ENCODE results near the gene PDE7B.
A peak's percentile ranks its signal among the peaks of the same experiment; 100 is the strongest.

The PDE7B gene

DNA sequence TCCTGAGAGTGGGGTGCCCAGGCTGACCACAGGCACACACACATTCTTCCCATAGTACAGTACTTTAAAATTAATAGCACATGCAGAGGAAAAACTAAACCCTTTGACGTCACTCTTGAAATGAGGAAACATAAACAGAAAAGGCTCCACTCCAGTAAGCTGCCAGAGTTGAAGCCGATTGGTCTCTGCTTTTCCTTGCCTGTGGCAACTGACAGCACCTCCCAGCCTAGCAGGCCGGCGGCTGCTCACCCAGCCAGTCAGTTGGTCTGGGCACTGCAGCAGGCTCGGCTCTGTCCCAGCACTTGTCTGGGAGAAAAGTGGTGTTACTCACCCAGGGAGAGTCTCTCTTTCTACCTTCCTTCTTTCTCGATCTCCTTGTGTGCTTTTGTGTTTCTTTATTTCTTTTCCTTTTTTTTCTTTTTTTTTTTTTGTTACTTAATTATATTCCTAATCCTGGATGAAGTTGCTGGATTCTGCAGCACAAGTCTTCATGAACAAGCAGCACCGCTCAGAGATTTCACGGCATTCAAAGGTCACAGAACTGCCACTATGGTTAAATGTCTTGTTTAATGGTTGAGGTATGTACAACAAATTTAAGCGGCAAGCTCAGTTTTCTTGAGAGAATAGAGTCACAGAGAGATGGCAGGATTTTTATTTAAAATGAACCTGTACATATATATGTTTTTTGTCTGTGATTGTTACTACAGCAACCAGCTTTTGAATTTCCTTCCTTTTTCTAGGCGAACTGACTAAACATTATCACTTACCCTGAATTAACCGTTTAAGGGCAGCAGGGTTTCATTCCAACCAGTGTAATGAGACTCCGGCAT, at the start of gene PDE7B:
Gene PDE7B, plus strand, starts transcription at position 260 of the 830 bp plus-strand sequence.
- DNase-seq, result peak; percentile 65

DNA sequence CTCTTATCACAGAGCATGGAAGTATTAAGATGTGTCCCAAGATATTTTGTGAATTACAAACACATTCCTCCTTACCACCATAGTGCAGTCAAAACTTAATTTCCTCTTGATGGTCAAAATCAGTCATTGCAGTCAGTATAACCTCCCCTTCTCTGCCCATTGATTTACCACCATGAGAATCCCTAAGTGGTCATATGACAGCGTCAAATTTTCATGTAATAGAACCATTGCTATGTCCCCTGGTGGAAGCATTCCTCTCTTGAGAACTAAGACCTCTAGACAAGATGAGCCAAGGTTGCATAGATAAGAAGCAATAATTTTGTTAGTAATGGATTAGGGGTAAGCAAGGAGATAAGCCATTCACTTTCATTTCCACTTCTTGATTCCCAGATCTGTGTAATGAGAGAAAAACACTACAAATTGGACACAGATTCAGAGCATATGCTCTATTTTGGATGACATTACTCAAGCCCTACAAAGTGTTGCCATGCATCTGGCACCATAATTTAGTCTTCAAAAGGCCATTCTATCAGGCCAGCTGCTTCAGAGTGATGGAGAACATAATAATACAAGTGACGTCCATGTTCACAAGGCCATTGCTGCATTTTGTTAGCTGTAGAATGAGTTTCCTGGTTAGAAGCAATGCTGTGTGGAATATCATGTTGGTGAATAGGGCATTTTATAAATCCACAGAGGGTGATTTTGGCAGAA, 49.6 kb upstream of the PDE7B start:
- DNase-seq, result no peak

DNA sequence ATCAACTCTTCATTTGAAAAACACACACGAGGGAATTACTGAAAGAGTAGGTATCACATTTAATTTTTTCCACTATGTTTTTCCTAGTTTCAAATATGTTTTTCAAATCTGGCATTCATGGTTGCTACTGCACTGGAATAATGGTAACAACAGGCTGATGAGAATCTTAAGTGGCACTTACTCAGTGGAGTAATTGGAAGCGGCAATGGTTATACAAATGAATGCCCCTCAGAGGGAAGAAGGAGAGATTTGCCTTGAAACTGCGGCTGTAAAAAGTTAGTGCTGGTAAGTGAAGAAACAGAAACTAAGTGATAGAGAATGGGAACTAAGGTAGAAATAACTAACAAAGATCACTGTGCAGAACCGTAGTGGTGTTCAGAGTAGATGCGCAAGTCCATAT, 41.0 kb upstream of the PDE7B start:
- DNase-seq, result no peak

DNA sequence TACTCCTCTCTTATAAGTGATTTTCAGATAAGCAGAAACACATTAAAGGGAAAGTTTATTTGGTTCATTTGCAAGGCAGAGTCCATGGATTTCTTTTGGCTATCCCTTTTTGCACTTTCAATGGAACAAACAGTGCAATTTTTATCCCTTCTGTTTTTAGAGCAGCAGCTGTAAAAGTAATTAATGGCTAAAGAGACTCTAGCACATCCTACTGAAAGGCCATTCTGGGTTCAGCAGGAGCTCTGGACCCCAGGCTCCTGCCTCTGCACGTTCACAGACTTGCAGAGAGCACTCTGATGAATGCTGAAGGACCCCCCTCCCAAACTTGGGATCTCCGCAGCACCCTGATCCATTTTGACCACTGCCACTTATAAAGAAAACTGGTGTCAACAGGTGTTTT, 40.3 kb upstream of the PDE7B start:
- no peak for DNase-seq

DNA sequence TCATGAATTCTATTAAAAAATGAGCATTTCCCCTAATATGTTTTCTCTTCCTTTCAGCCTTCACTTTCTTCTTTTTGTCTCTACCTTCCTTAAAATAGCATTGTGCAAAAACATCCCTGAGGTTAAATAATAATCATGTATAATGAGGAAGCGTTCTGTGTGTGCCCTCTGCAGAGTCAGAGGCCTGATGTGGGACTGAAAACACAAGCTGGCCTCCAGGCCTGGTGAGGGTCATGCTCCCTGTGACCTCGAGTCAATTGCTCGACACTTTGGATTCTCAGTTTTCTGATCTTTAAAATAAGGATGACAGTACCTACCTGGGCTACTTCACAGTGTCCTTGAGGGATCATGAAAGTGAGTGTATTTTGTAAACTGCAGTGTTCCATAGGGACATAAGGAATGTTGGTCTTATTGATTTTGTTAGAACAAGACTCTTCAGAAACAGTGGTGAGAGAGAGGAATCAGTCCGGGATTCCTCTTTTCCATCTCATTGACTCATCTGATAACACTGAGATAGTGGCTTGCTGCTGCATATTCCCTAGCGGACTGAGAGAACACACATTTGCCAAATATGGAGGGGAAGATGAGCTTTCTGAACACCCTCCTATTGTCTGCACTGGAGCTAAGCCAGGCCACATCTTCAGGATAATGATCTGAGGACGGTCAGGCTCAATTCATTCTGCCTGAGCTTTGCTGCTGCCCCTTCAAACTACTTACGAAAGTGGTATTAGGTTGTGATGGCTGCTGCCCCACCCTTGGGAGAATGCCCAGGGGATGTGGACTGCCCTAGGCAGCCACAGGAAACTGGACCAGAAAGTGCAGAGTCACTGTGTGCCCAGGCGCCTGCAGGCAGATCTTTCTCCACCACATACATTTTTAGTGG, 39.6 kb upstream of the PDE7B start:
- DNase-seq, result peak; percentile 52

DNA sequence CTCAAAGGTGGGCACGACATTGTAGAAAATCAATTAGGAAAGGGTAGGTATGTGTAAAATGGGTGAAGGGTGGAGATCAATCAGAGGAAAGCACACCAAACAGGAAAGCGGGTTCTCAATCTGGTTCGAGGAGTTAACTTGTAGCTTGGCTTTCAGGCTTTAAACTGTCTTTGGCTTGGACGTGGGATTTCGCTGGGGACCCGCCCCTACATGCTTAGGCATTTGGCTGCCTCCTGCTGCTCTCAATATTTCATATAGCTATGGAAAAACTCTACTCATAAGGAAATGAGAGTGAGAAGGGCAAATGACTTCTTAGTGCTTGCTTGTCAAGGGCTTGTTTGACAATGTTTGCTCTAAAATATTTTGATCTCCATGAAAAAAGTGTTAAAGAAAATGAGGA, 38.1 kb upstream of the PDE7B start:
- no peak for DNase-seq

DNA sequence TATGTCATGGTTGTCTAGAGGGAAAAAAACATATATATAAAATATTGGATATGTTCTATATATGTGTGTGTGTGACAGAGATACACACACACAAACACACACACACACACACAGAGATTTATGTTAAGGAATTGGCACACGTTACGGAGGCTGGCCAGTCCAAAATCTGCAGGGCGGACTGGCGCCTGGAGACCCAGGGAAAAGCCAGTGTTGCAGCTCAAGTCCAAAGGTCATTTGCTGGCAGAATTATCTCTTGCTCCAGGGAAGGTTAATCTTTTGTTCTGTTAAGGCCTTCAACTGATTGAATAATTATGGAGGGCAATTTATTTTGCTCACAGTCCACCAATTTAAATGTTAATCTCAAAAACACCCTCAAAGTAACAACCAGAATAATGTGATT, 37.5 kb upstream of the PDE7B start:
- DNase-seq, result no peak

DNA sequence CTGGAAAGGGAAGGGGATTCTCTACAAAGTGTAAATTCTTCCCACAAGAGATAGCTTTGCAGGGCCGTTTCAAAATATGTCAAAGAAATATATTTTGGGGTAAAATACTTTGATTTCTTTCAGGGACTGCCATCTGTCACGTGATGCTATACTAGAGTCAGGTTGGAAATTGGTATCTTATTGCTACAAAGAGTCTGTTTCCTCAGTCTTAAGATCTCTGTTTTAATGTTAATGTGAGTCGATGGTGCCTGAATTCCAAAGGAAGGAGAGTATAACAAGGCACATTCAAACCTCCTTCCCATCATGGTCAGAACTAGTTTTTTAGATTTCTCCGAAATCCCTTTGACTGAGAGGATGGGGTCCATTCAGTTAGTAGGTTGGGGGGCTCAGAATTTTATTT, 36.3 kb upstream of the PDE7B start:
- no peak for DNase-seq

DNA sequence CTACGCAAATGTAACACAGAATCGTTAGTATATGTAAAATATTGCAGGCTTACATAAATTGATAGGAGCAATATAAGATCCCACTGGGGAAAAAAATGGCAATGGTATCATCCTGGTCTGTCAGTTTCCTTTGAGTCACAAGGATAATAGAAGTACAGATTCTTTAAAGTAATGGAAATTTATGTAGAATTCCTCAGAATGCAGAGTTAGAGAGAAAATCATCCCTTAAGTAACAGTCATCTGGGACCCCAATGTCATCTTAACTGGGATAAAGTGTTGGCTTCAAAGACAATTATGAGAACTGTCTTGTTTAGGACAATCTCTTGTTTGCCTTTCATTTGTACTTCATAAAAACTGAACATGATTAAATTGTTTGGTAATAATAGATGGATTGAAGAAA, 34.5 kb upstream of the PDE7B start:
- no peak for DNase-seq

DNA sequence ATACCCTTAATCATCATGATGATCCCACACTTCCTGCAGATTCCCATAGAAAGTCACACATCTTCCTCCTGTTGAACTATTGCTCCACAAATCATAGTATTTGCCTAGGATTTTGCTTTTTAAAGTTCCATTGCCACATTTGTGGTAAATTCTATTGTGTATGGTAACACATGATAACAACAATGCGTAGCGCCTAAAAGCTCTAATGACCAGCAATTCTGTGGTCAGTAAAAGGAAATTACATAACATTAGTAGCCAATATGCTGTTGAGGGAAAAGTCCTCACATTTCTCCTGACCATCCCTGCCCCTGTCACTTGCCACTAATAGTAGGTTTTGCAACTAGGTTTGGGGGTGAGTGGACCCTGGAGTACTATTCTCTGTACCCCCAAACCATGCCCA, 31.8 kb upstream of the PDE7B start:
- DNase-seq, result no peak

DNA sequence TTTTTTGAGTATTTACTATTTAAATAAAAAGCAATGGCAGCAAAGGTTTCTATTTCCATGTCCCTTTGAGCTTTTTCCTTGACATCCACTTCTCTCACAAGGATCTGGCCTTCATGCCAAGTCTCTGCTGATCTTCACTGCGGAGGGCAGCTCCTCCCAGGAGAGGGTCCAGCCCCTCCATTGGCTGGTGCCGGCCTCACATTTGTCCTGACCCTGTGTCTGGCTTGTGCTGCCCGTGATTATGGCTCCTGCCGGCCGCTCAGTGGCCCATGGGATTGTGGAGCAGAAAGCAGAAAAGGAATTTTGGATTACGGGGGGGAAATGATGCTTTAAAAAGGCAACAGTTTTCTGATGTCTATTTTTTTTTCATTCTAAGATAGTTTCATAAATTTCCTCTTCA, 31.2 kb upstream of the PDE7B start:
- DNase-seq, result no peak

DNA sequence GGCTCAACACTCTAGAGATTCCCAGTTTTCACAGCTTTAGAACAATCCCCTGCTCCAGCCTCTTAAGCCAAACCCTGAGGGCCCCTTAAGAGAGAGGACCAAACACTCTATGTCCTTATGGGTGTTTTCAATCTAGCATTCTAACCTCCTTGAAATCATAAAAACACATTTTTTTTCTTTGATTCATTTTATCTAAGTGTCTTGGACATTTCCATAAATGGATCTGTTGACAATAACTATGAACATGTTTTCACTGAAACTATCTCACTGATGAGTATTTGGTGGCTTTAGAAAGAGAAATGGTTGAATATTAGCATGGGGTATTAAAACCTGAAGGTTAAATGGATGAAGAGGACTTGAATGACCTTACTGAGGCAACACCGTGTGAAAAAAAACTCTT, 27.6 kb upstream of the PDE7B start:
- DNase-seq, result no peak

DNA sequence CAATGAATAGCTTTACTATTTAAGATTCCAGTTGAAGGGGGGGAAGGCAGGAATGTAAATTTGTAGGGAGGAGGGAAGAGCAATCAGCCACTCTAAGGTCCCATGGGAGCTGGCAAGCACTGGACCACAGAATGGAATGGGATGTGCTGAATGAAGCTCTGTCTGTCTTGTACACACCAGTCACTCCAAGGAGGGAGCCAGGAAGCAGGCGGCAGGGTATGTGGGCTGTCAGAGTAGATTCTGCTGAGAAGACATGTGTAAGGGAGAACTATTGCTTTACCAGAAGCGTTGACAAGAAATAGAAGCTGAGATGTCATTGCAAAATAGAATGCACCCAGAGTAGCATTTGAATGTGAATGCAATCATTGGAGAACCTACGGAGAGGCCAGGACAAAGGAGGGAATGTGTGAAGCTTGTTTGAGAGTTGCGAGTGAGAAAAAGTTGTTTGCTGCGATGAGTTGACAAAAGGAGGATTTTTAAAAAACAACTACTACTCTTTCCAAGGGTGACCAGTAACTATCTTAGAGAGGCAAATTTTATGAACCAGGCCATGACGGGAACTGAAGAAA, 25.2 kb upstream of the PDE7B start:
- no peak for DNase-seq

DNA sequence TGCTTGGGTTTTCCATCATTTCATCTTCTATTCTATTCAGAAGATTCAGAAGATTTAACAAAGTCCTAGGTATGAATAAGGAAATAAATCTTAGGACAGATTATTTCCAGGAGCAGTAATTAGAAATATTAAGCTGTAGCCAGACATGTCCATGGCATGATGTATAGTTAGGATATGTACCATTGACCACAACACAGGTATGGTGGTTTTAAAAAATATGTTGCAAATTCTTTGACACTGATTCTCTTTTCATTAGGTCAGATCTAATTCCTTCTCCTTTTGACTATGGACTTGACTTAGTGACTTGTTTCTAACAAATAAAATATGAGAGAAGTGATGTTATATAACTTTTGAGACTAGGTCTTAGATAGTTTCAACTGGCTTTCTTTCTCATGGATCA, 23.5 kb upstream of the PDE7B start:
- DNase-seq, result no peak

DNA sequence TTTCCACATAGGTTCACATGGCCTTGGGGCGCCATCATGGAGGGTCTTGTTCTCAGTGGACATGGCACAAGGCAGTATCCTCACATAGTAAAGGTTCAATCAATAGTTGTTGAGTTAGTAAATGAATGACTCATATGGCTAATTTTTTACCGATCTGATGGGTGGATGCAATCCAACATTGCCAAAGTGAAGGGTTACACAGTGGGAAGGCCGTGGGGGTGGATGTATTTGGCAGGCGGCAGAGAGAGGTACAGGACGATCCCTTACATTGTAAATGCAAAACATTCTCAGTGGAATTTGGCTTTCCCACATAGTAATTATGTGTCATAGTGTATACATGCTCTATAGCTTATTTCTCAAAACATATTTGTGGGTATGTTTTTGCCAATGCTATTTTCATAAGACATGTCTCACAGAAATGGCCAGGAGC, 21.0 kb upstream of the PDE7B start:
- no peak for DNase-seq

DNA sequence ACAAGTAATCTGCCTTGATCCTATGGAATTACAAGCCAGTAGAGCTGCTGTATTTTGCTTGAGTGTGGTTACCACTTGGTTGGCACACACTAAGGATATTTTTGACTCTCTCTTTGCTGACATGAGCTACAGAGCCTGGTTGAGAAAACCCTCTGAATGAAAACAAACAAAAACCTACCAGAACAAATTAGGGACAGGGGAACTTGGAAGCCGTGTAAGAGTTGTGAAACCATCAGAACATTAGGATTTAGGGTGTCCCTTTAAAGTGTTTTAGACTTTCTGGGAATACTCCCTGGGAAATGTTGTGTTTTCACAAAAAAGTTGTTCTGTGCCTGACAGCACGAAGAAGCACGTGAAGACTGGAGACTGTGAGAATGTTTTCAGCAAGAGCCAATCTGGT, 20.5 kb upstream of the PDE7B start:
- no peak for DNase-seq

DNA sequence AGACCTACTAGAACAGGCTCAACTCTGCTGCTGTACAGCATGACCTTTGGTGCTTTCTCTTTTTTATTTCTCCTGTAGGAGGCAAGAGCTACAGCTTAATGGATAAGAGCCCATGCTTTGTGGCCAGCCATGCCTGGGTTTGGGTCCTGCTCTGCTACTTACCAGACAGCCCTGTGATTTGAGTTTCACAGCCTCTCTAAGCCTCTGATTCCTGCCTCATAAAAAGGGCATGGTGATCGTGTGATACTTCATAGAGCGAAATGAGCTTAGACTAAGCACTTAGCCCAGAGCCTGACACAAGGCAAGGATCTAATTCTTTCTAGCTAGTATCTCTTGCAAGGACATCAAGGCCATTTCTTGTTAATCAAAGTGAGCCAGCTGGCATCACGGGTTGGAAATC, 19.3 kb upstream of the PDE7B start:
- no peak for DNase-seq

DNA sequence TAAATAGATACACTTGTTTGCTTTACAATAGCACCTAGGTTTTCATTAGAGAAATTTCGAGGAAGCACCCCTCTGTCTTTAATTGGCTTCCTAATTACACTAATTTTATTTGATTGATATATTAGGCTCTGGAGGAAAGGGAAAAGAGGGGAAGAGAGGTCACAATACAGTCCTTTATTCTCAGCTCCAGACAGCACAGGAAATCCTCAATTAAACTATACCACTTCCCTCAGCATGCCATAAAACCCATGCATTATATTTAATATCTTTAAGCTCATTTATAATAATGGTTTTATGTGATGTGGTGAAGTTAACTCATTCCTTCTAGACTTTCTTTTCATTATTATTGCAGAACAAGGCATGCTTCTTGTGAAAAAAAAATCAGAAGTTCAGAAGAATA, 17.7 kb upstream of the PDE7B start:
- DNase-seq, result no peak

DNA sequence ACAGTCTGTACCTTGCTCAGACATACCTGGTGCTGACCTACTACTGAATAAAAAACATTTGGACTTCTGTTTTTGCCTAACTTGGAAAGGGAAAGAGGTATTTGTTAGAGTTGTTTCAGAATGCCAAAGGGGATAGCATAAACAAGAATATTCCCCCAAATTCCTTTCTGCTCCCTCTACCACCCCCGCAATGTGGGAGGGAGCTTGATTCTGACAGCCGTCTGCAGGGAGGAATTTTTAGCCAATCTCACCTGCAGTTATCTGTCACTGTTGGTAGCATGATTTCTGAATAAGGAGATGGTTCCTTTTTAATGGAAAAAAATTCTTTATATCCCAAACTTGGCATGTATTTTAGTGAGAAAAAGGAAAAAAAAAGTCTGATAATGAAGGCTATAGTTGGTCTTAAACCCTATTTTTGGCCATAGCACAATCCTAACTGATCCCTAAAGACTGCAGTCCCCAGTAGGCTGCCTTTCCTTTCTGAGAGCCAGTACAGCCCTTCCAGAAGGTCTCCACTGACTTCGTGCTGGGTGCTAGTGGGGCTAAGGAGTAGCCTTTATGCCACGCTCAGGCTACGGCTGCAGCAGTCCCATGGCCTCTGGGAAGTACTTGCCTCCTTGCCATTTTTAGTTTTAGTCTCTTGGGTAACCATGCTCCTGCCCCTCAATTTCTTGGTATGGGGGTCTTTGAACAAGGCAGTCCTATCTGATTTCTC, 13.6 kb upstream of the PDE7B start:
- DNase-seq, result no peak

DNA sequence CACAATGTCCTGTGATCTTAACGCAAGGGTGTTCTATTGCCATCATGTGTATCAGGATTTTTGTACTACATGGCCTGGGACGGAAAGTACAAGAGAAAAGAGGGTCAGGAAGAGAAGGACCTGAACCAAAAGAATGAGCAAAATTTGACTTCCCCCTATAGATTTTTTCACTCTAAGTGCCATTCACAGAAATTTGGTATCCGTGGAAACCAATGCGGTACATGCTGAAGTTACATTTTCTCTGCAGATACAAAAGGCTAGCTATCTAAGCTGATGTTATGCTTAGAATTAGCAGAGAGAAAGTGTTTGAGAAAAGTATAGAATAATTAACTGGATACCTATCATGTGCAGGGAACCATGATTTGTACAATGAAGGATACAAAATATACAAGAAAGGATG, 12.4 kb upstream of the PDE7B start:
- no peak for DNase-seq

DNA sequence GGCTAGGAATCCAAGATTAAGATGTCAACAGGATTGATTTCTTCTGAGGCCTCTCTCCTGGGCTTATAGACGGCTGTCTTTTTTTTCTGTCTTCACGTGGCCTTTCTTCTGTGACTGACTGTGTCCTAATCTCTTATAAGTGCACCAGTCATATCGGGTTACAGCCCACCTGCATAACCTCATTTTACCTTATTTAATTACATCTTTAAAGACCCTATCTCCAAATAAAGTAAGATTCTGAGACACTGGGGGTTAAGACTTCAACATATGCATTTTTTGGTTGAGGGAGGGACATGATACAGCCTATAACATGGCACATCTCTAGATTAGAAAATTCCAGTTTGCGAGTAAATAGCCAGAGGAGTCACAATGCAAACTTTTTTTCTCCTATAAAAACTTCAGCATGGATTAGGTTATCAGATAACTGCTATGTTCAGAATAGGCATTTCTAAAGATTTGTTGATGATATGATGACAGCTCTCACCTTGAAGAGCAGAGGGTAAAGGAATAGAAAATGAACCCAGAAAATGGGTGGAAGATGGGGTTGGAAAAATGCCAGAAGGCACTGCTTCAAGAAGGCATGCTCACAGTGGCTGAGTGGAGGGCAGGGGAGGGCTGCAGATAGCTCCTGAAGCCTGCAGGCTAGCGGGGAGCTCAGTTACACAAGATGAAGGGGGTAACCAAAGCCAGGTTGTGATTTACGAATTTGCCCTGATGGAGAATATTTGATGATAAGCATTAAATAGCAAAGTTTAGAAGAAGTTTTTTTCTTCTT, 8.7 kb upstream of the PDE7B start:
- DNase-seq, result no peak

DNA sequence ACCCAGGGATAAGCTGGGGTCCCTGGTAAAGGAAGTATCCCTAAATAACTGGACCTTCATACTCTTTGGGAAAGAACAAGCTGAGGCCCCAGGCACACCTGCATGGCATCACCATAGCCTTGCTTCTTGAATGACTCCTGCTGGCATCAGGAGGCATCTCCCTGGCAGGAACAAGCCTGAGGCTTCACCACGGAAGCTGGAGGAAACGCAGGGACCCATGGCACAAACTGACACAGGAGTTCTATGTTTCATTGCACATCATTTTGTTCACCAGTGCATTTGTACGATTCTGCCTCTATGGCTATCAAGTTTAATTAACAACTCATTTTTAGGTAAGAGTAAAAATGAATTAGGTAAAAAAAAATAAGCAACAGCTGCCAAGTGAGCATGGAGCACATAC, 619 bp upstream of the PDE7B start:
- no peak for DNase-seq

Data from hematopoietic multipotent progenitor cell treated with erythropoietin and hydrocortisone succinate and interleukin-3 and kit ligand, for 8 days (in vitro differentiated cells).